Dendritic cell treated with granulocyte-macrophage colony-stimulating factor and Interleukin-4, amounts not matched to agents 40 ng/mL and 50 ng/mL, for 4 days (primary cell): ENCODE results near the gene DENND5A.
A peak's percentile ranks its signal among the peaks of the same experiment; 100 is the strongest.
"Not testable (repeated sequence)": the region's sequence is repeated elsewhere in the genome, so short reads cannot be mapped to it uniquely, and the experiment has no call there.

Source experiments
- H3K27ac Mint-ChIP-seq: one replicate; pipeline ENCODE4 v1.8.0; 2022; ENCODE audit warnings: mild to moderate bottlenecking, mixed read lengths
- H3K27me3 Mint-ChIP-seq: one replicate; pipeline ENCODE4 v1.8.0; 2022; ENCODE audit warnings: mild to moderate bottlenecking, mixed read lengths
- H3K36me3 Mint-ChIP-seq: one replicate; pipeline ENCODE4 v1.8.0; 2022; ENCODE audit warnings: low read depth, mixed read lengths
- H3K4me1 Mint-ChIP-seq: one replicate; pipeline ENCODE4 v1.8.0; 2022; ENCODE audit warnings: low read depth, mixed read lengths
- H3K4me3 Mint-ChIP-seq: one replicate; pipeline ENCODE4 v1.8.0; 2022; ENCODE audit warnings: mild to moderate bottlenecking, moderate library complexity, mixed read lengths
- H3K9me3 Mint-ChIP-seq: one replicate; pipeline ENCODE4 v1.8.0; 2022; ENCODE audit warnings: mixed read lengths
- intact Hi-C: fragments of 100-400 bp; cut with micrococcal nuclease; formaldehyde crosslinking; loops from one replicate; pipeline ENCODE4 v1.15.0; 2022

DENND5A gene

GRCh38 chr11:9274499-9275258 lies 9.5 kb upstream of the DENND5A start:
- Mint-ChIP-seq H3K4me3 (no peak overlapping the region), H3K4me1 (peaks cover 20% of the 10 kb centered on the region), H3K9me3 (no peaks in the 10 kb centered on the region), H3K27me3 (no peaks in the 10 kb centered on the region), H3K36me3 (peaks cover 16% of the 10 kb centered on the region), H3K27ac (peak overlapping the region; percentile 83)
- intact Hi-C loops = no loop called here

GRCh38 chr11:9273376-9274336 lies 8.5 kb upstream of the DENND5A start:
- Mint-ChIP-seq H3K27ac (peak overlapping the region; percentile 83), H3K9me3 (no peaks in the 10 kb centered on the region), H3K27me3 (peaks cover 3% of the 10 kb centered on the region), H3K4me1 (peaks cover 20% of the 10 kb centered on the region), H3K4me3 (no peak overlapping the region), H3K36me3 (peaks cover 6% of the 10 kb centered on the region)
- intact Hi-C loops = loop anchor here (1.0 kb wide), 2 partner anchors 8 to 41 kb away; partner anchors contain the start of genes DENND5A and TMEM41B

DNA sequence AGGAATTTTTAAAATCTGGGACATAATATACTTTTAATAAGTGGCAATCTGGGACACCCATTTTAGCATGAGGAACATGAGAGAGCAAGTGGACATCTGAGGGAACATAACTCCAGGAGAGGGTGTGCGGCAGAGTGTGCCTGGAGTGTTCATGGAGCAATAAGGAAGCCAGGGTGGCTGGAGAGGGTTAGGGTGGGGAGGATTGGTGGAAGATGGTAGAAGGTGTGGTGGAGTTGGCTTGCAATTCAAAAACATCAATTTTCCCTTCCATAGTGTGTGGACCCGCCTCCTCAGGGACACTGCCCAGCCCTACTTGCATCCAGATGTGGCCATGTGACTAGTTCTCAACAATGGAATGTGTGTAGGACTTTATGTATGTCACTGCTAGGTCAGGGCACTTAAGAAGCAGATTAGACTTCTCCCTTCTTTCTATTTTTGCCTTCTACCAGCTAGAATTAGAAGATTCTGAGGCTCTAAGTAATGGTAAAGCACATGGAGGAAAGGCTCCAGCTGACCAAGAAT lies 4.4 kb upstream of the DENND5A start:
- Mint-ChIP-seq H3K4me3 (no peak overlapping the region), H3K36me3 (peaks cover 9% of the 10 kb centered on the region), H3K27ac (no peak overlapping the region), H3K27me3 (peaks cover 25% of the 10 kb centered on the region), H3K9me3 (no peaks in the 10 kb centered on the region), H3K4me1 (peaks cover 21% of the 10 kb centered on the region)
- intact Hi-C loops = no loop called here

DNA sequence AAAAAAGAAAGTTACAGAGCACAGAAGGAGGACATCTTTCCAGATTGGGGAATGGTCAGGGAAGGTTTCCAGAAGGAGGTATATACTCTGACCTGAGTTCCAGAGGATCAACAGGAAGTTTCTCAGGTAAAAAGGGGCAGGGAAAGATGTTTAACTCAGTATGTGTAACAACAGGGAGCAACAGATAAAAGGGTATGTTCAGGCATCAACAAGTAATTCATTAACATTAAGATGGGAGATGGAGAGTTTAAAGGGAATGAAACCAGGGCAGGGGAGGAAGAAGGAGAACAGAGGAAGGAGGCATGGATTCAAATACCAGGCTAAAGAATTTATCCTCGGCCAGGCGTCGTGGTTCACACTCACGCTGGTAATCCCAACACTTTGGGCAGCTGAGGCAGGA lies 2.5 kb upstream of the DENND5A start:
- intact Hi-C loops = no loop called here
- H3K27ac Mint-ChIP-seq = no peak overlapping the region
- no peak overlapping the region for H3K4me3 Mint-ChIP-seq
- H3K36me3 Mint-ChIP-seq = peaks cover 16% of the 10 kb centered on the region
- H3K9me3 Mint-ChIP-seq = no peaks in the 10 kb centered on the region
- H3K27me3 Mint-ChIP-seq = peaks cover 25% of the 10 kb centered on the region
- peaks cover 16% of the 10 kb centered on the region for H3K4me1 Mint-ChIP-seq

GRCh38 chr11:9266926-9267325 lies 1.8 kb upstream of the DENND5A start:
- H3K27ac Mint-ChIP-seq = no peak overlapping the region
- H3K36me3 Mint-ChIP-seq = peaks cover 17% of the 10 kb centered on the region
- no peak overlapping the region for H3K4me3 Mint-ChIP-seq
- no peaks in the 10 kb centered on the region for H3K9me3 Mint-ChIP-seq
- intact Hi-C loops = no loop called here
- H3K27me3 Mint-ChIP-seq = peaks cover 25% of the 10 kb centered on the region
- H3K4me1 Mint-ChIP-seq = peaks cover 23% of the 10 kb centered on the region

- peaks cover 24% of the 10 kb centered on the region for H3K36me3 Mint-ChIP-seq
- no peaks in the 10 kb centered on the region for H3K9me3 Mint-ChIP-seq
- peaks cover 30% of the 10 kb centered on the region for H3K4me1 Mint-ChIP-seq
- intact Hi-C loops = no loop called here
- H3K4me3 Mint-ChIP-seq = peak overlapping the region; percentile 82
- peak overlapping the region; percentile 96 for H3K27ac Mint-ChIP-seq
- H3K27me3 Mint-ChIP-seq = peaks cover 25% of the 10 kb centered on the region
These were observed 1.1 kb upstream of the DENND5A start for GRCh38 chr11:9266132-9266736.

GRCh38 chr11:9264316-9265210 lies 587 bp downstream of the DENND5A start:
- intact Hi-C loops = loop anchor here (1.0 to 5.0 kb wide), 4 partner anchors 9 to 198 kb away; partner anchors contain the start of genes TMEM41B and ZNF143
- H3K27me3 Mint-ChIP-seq = peaks cover 25% of the 10 kb centered on the region
- peak overlapping the region; percentile 96 for H3K27ac Mint-ChIP-seq
- peaks cover 26% of the 10 kb centered on the region for H3K36me3 Mint-ChIP-seq
- peaks cover 44% of the 10 kb centered on the region for H3K4me1 Mint-ChIP-seq
- no peaks in the 10 kb centered on the region for H3K9me3 Mint-ChIP-seq
- H3K4me3 Mint-ChIP-seq = peak overlapping the region; percentile 84

DNA sequence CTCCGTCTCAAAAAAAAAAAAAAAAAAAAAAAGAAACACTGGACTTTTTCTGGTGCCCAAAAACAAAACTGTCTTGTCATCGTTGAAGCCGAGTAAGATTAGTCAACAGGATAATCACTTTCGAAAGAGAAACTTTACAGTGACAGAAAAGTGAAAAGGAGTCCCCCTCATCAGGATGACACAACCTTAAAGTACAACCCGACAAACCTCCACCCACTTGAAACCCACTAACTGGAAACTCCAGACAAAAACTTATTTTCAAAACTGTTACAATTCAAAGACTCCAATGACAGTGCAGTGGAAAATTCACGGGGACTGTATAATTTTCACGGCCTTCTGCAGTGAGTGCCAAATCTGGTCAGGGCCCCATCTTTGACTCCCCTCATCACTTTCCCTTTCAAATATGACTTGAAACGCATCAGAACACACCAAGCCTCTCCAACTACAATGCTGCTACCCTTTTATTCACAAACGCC lies 1.3 kb downstream of the DENND5A start:
- peaks cover 44% of the 10 kb centered on the region for H3K4me1 Mint-ChIP-seq
- intact Hi-C loops = loop anchor here (2.0 to 5.0 kb wide), 3 partner anchors 51 to 198 kb away; partner anchors contain the start of genes TMEM41B and ZNF143
- H3K4me3 Mint-ChIP-seq = peak overlapping the region; percentile 84
- H3K9me3 Mint-ChIP-seq = no peaks in the 10 kb centered on the region
- peaks cover 26% of the 10 kb centered on the region for H3K36me3 Mint-ChIP-seq
- peak overlapping the region; percentile 96 for H3K27ac Mint-ChIP-seq
- H3K27me3 Mint-ChIP-seq = peaks cover 22% of the 10 kb centered on the region

- Mint-ChIP-seq H3K4me1 (peaks cover 41% of the 10 kb centered on the region), H3K36me3 (peaks cover 44% of the 10 kb centered on the region)
- H3K9me3 Mint-ChIP-seq, H3K4me3 Mint-ChIP-seq, H3K27me3 Mint-ChIP-seq, H3K27ac Mint-ChIP-seq: not testable (repeated sequence)
- intact Hi-C loops = loop anchor here (5.0 kb wide), 2 partner anchors 102 to 202 kb away; partner anchors contain the start of gene ZNF143
These were observed 4.4 kb downstream of the DENND5A start for GRCh38 chr11:9260838-9261146.

GRCh38 chr11:9259981-9260837 lies 4.9 kb downstream of the DENND5A start:
- no peak overlapping the region for H3K4me3 Mint-ChIP-seq
- no peak overlapping the region for H3K27ac Mint-ChIP-seq
- peaks cover 48% of the 10 kb centered on the region for H3K36me3 Mint-ChIP-seq
- H3K27me3 Mint-ChIP-seq = no peaks in the 10 kb centered on the region
- peaks cover 38% of the 10 kb centered on the region for H3K4me1 Mint-ChIP-seq
- no peaks in the 10 kb centered on the region for H3K9me3 Mint-ChIP-seq
- intact Hi-C loops = loop anchor here (5.0 kb wide), 2 partner anchors 102 to 202 kb away; partner anchors contain the start of gene ZNF143

- H3K36me3 Mint-ChIP-seq = peaks cover 51% of the 10 kb centered on the region
- not testable (repeated sequence) for H3K4me3 Mint-ChIP-seq
These were observed 6.9 kb downstream of the DENND5A start for GRCh38 chr11:9258279-9258678.

GRCh38 chr11:9254416-9254815 lies 10.7 kb downstream of the DENND5A start:
- Mint-ChIP-seq H3K4me3 (no peak overlapping the region), H3K27me3 (no peaks in the 10 kb centered on the region), H3K27ac (no peak overlapping the region), H3K4me1 (peaks cover 16% of the 10 kb centered on the region), H3K9me3 (no peaks in the 10 kb centered on the region), H3K36me3 (peaks cover 42% of the 10 kb centered on the region)
- intact Hi-C loops = no loop called here

More at GRCh38 chr11:9258279-9258678, 6.9 kb downstream of the DENND5A start:
- H3K4me1 Mint-ChIP-seq = peaks cover 33% of the 10 kb centered on the region
- H3K27me3 Mint-ChIP-seq, H3K27ac Mint-ChIP-seq, intact Hi-C loops, H3K9me3 Mint-ChIP-seq: not testable (repeated sequence)
